Hepatocyte (in vitro differentiated cells): Measurements from ENCODE around the gene NLRP11. TPM values are rescaled to one million over a fixed set of nuclear protein-coding genes. Genes with fewer than 3 reads are reported as not detected.

ENCODE experiments used
- DNase-seq: peaks from one replicate; pipeline ENCODE4 v3.0.0-alpha.2; 2016; ENCODE audit warnings: low spot score
- H2AFZ ChIP-seq: fragments of 200-600 bp; sonication (generic); 2 replicates; pipeline ENCODE4 v1.6.0; 2016; ENCODE audit warnings: antibody characterized with exemption, mild to moderate bottlenecking
- H3K27ac ChIP-seq: fragments of 200-600 bp; sonication (generic); 2 replicates; pipeline ENCODE4 v1.5.1; 2016; ENCODE audit warnings: mild to moderate bottlenecking
- H3K27me3 ChIP-seq: fragments of 200-600 bp; sonication (generic); 2 replicates; pipeline ENCODE4 v1.6.1; 2016
- H3K36me3 ChIP-seq: fragments of 200-600 bp; sonication (generic); replicated peaks from 2 replicates; pipeline ENCODE4 v1.5.1; 2016; ENCODE audit warnings: low read depth; ENCODE audit not compliant: insufficient read depth
- H3K4me1 ChIP-seq: fragments of 200-600 bp; sonication (generic); 2 replicates; pipeline ENCODE4 v1.5.1; 2016; ENCODE audit warnings: mild to moderate bottlenecking, moderate library complexity; ENCODE audit not compliant: insufficient read depth
- H3K4me2 ChIP-seq: fragments of 200-600 bp; sonication (generic); 2 replicates; pipeline ENCODE4 v1.6.0; 2016
- H3K4me3 ChIP-seq: fragments of 200-600 bp; sonication (generic); 2 replicates; pipeline ENCODE4 v1.5.1; 2016; ENCODE audit warnings: mild to moderate bottlenecking
- H3K79me2 ChIP-seq: fragments of 200-600 bp; sonication (generic); 2 replicates; pipeline ENCODE4 v1.6.0; 2017; ENCODE audit warnings: mild to moderate bottlenecking
- H3K9me2 ChIP-seq: fragments of 200-600 bp; sonication (generic); replicated peaks from 2 replicates; pipeline ENCODE4 v1.6.0; 2017; ENCODE audit warnings: mild to moderate bottlenecking; ENCODE audit not compliant: insufficient read depth
- H3K9me3 ChIP-seq: fragments of 200-600 bp; sonication (generic); 2 replicates; pipeline ENCODE4 v1.5.1; 2016; ENCODE audit warnings: low read depth, mild to moderate bottlenecking
- H4K20me1 ChIP-seq: fragments of 200-600 bp; sonication (generic); 2 replicates; pipeline ENCODE4 v1.6.0; 2016; ENCODE audit warnings: mild to moderate bottlenecking; ENCODE audit not compliant: insufficient read depth, poor library complexity, severe bottlenecking
- EZH2 ChIP-seq: fragments of 200-600 bp; sonication (generic); IDR thresholded peaks from 2 replicates; pipeline ENCODE4 v1.6.1; 2016; ENCODE audit warnings: antibody characterized with exemption, mild to moderate bottlenecking, borderline replicate concordance
- EZH2phosphoT487 ChIP-seq: fragments of 200-600 bp; sonication (generic); IDR thresholded peaks from one replicate; pipeline ENCODE4 v1.6.1; 2018; ENCODE audit warnings: antibody characterized with exemption, mild to moderate bottlenecking, low read depth, moderate library complexity; ENCODE audit not compliant: unreplicated experiment, severe bottlenecking
- WGBS: methylation state at CpG from one replicate; pipeline ENCODE4 v1.1.6; 2016; ENCODE audit warnings: low lambda C conversion rate; ENCODE audit errors: missing lambda C conversion rate; 5-methylcytosine and 5-hydroxymethylcytosine counted together
- polyA plus RNA-seq: library from polyadenylated mRNA; unstranded; fragments of >200 nt; fragmentation: Nextera tagmentation; extraction: Ambion mirVana; gene quantifications from 2 replicates; pipeline ENCODE4 v1.2.1, GENCODE V29; 2016
- total RNA-seq: library from RNA; depleted of rRNA; stranded (reverse); fragments of >200 nt; gene quantifications from 2 replicates; pipeline ENCODE4 v1.2.3, GENCODE V29; 2014
- TF ChIP-seq, protein P1 (sequence below): fragments of 200-600 bp; sonication (generic); IDR thresholded peaks from 2 replicates; pipeline ENCODE4 v1.5.1; 2016; ENCODE audit warnings: antibody characterized with exemption, mild to moderate bottlenecking; ENCODE audit not compliant: poor library complexity

NLRP11 gene
- total and polyA plus RNA-seq, 2 experiments from 2014 or later, result not detected

GRCh38 chr19:55866521-55866920, 34.7 kb upstream of the NLRP11 start:
- no peaks in the 10 kb centered on the region for H3K9me2 ChIP-seq
- H3K36me3 ChIP-seq, result no peaks in the 10 kb centered on the region
- H3K27me3 ChIP-seq, result no peaks in the 10 kb centered on the region
- no peaks in the 10 kb centered on the region for H3K4me1 ChIP-seq
- no peak for TF ChIP-seq EZH2phosphoT487
- TF ChIP-seq EZH2, result no peak
- TF ChIP-seq, protein P1, sequence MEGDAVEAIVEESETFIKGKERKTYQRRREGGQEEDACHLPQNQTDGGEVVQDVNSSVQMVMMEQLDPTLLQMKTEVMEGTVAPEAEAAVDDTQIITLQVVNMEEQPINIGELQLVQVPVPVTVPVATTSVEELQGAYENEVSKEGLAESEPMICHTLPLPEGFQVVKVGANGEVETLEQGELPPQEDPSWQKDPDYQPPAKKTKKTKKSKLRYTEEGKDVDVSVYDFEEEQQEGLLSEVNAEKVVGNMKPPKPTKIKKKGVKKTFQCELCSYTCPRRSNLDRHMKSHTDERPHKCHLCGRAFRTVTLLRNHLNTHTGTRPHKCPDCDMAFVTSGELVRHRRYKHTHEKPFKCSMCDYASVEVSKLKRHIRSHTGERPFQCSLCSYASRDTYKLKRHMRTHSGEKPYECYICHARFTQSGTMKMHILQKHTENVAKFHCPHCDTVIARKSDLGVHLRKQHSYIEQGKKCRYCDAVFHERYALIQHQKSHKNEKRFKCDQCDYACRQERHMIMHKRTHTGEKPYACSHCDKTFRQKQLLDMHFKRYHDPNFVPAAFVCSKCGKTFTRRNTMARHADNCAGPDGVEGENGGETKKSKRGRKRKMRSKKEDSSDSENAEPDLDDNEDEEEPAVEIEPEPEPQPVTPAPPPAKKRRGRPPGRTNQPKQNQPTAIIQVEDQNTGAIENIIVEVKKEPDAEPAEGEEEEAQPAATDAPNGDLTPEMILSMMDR, result no peak
- H4K20me1 ChIP-seq, result no peaks in the 10 kb centered on the region
- no peak overlapping the region for H3K27ac ChIP-seq
- H3K79me2 ChIP-seq, result no peaks in the 10 kb centered on the region
- no peak overlapping the region for H2AFZ ChIP-seq
- H3K9me3 ChIP-seq, result no peaks in the 10 kb centered on the region
- no peak for DNase-seq
- H3K4me2 ChIP-seq, result no peak overlapping the region
- no peak overlapping the region for H3K4me3 ChIP-seq
- WGBS, result 39% methylated on average over 3 of the region's 3 CpGs

DNA sequence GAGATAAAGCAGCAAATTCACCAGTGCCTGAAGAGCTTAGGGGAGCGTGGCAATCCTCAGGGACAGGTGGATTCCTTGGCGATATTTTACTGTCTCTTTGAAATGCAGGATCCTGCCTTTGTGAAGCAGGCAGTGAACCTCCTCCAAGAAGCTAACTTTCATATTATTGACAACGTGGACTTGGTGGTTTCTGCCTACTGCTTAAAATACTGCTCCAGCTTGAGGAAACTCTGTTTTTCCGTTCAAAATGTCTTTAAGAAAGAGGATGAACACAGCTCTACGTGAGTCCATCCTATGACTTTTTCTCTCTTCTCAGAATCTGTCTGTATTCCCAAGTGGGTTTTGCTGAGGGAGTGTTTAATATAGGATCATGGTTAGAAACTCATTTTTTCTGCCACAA, 27.2 kb upstream of the NLRP11 start:
- no peaks in the 10 kb centered on the region for H3K9me2 ChIP-seq
- no peak overlapping the region for H3K4me3 ChIP-seq
- no peaks in the 10 kb centered on the region for H3K36me3 ChIP-seq
- TF ChIP-seq EZH2 (no peak), EZH2phosphoT487 (no peak)
- TF ChIP-seq, protein P1, result no peak
- no peaks in the 10 kb centered on the region for H3K27me3 ChIP-seq
- no peaks in the 10 kb centered on the region for H3K79me2 ChIP-seq
- H3K27ac ChIP-seq, result no peak overlapping the region
- no peaks in the 10 kb centered on the region for H4K20me1 ChIP-seq
- H3K4me2 ChIP-seq, result no peak overlapping the region
- no peak for DNase-seq
- no peaks in the 10 kb centered on the region for H3K4me1 ChIP-seq
- H2AFZ ChIP-seq, result no peak overlapping the region
- WGBS, result 50% methylated on average over 5 of the region's 5 CpGs
- peaks cover 4% of the 10 kb centered on the region for H3K9me3 ChIP-seq

- DNase-seq, result no peak
- Histone ChIP-seq H2AFZ (no peak overlapping the region), H3K4me1 (no peaks in the 10 kb centered on the region), H3K4me3 (no peak overlapping the region), H3K79me2 (no peaks in the 10 kb centered on the region), H3K36me3 (no peaks in the 10 kb centered on the region), H3K4me2 (no peak overlapping the region), H3K9me2 (no peaks in the 10 kb centered on the region), H3K27me3 (no peaks in the 10 kb centered on the region), H3K9me3 (peaks cover 4% of the 10 kb centered on the region), H3K27ac (no peak overlapping the region), H4K20me1 (no peaks in the 10 kb centered on the region)
- TF ChIP-seq, protein P1, result no peak
- no peak for TF ChIP-seq EZH2phosphoT487
- TF ChIP-seq EZH2, result no peak
- 83% methylated on average over 14 of the region's 14 CpGs for whole genome bisulfite sequencing
These were observed 26.6 kb upstream of the NLRP11 start for GRCh38 chr19:55858401-55858800.

GRCh38 chr19:55857974-55858373, 26.2 kb upstream of the NLRP11 start:
- Histone ChIP-seq H3K36me3 (no peaks in the 10 kb centered on the region), H3K79me2 (no peaks in the 10 kb centered on the region), H3K4me3 (no peak overlapping the region), H2AFZ (no peak overlapping the region), H3K27ac (no peak overlapping the region), H3K27me3 (no peaks in the 10 kb centered on the region), H3K4me1 (no peaks in the 10 kb centered on the region), H3K4me2 (no peak overlapping the region), H3K9me2 (no peaks in the 10 kb centered on the region), H4K20me1 (no peaks in the 10 kb centered on the region), H3K9me3 (peaks cover 4% of the 10 kb centered on the region)
- no peak for DNase-seq
- 86% methylated on average over 23 of the region's 23 CpGs for WGBS
- TF ChIP-seq EZH2phosphoT487 (no peak), EZH2 (no peak)
- TF ChIP-seq, protein P1, result no peak
